CD14-positive monocyte (primary cell): ENCODE results near the gene MYBPC2. TPM values are rescaled to one million over a fixed set of nuclear protein-coding genes. Genes with fewer than 3 reads are reported as not detected.
A peak's percentile ranks its signal among the peaks of the same experiment; 100 is the strongest.

ENCODE experiments used
- DNase-seq, 3 donors: peaks; one replicate each; pipeline ENCODE4 v3.0.0-alpha.2; 2011 to 2022
- H2AFZ ChIP-seq: 2 replicates; pipeline ENCODE4 v1.6.0; 2012; ENCODE audit warnings: mild to moderate bottlenecking, low read depth, low read length, inconsistent platforms; ENCODE audit not compliant: insufficient read depth, poor library complexity, severe bottlenecking
- H3K27ac ChIP-seq, 2 donors: 1 replicate in 1 of 2; 2 replicates in 1 of 2; pipeline ENCODE4 v1.5.1; 2012 to 2013; ENCODE audit warnings: low read length in 2 of 2, control low read depth in 1 of 2, inconsistent platforms in 1 of 2, low read depth in 1 of 2, mild to moderate bottlenecking in 1 of 2
- H3K27me3 ChIP-seq, 2 donors: one replicate each; pipeline versions ENCODE4 v1.6.0 to v1.6.1; 2011 to 2013; ENCODE audit warnings: low read length in 2 of 2; ENCODE audit not compliant: control insufficient read depth in 2 of 2, insufficient read depth in 2 of 2
- H3K36me3 ChIP-seq, 2 donors: replicated peaks in 1 of 2; 1 replicate in 1 of 2; 2 replicates in 1 of 2; pipeline versions ENCODE4 v1.5.1 to v1.6.1; 2012 to 2013; ENCODE audit warnings: low read length in 2 of 2, control low read depth in 1 of 2, inconsistent platforms in 1 of 2, mild to moderate bottlenecking in 1 of 2; ENCODE audit not compliant: insufficient read depth in 2 of 2, control insufficient read depth in 1 of 2
- H3K4me1 ChIP-seq, 2 donors: 1 replicate in 1 of 2; 2 replicates in 1 of 2; pipeline versions ENCODE4 v1.5.1 to v1.6.1; 2012 to 2013; ENCODE audit warnings: low read length in 2 of 2, control low read depth in 1 of 2, inconsistent platforms in 1 of 2, mild to moderate bottlenecking in 1 of 2, moderate library complexity in 1 of 2; ENCODE audit not compliant: insufficient read depth in 2 of 2, control insufficient read depth in 1 of 2
- H3K4me2 ChIP-seq: replicated peaks from 2 replicates; pipeline ENCODE3; 2012; ENCODE audit warnings: low read length, moderate library complexity, mild to moderate bottlenecking; ENCODE audit not compliant: poor library complexity, severe bottlenecking; ENCODE audit errors: extremely low read depth
- H3K4me3 ChIP-seq, 3 experiments: fragments of 200-600 bp in 1 of 3; sonication (generic) in 1 of 3; replicated peaks in 1 of 3; 1 replicate in 2 of 3; 2 replicates in 1 of 3; pipeline ENCODE4 v1.5.1; 2011 to 2013; ENCODE audit warnings: low read length in 3 of 3, mild to moderate bottlenecking in 3 of 3, control low read depth in 2 of 3, low read depth in 2 of 3, inconsistent platforms in 1 of 3, moderate library complexity in 1 of 3
- H3K79me2 ChIP-seq: 2 replicates; pipeline ENCODE4 v1.6.0; 2012; ENCODE audit warnings: mild to moderate bottlenecking, control low read depth, inconsistent platforms, low read length, moderate library complexity; ENCODE audit not compliant: insufficient read depth
- H3K9ac ChIP-seq: 2 replicates; pipeline ENCODE4 v1.6.0; 2017; ENCODE audit warnings: low read length, mild to moderate bottlenecking; ENCODE audit not compliant: insufficient read depth, poor library complexity, severe bottlenecking
- H3K9me3 ChIP-seq, 2 donors: replicated peaks in 1 of 2; 1 replicate in 1 of 2; 2 replicates in 1 of 2; pipeline versions ENCODE4 v1.5.1 to v1.6.1; 2012 to 2013; ENCODE audit warnings: low read length in 2 of 2, control low read depth in 1 of 2; ENCODE audit not compliant: control insufficient read depth in 1 of 2, insufficient read depth in 1 of 2
- H4K20me1 ChIP-seq: 2 replicates; pipeline ENCODE4 v1.6.0; 2012; ENCODE audit warnings: mild to moderate bottlenecking, low read length, control low read depth, moderate library complexity; ENCODE audit not compliant: insufficient read depth
- H3K27ac Mint-ChIP-seq, 7 donors: one replicate each; pipeline ENCODE4 v1.8.0; 2020; ENCODE audit warnings: mild to moderate bottlenecking in 7 of 7, mixed read lengths in 7 of 7, moderate library complexity in 6 of 7, inconsistent platforms in 2 of 7
- H3K27me3 Mint-ChIP-seq, 3 donors: one replicate each; pipeline ENCODE4 v1.8.0; 2021 to 2022; ENCODE audit warnings: low read depth in 3 of 3, mild to moderate bottlenecking in 3 of 3, mixed read lengths in 3 of 3, moderate library complexity in 3 of 3, inconsistent platforms in 1 of 3
- H3K36me3 Mint-ChIP-seq, 2 donors: one replicate each; pipeline ENCODE4 v1.8.0; 2020; ENCODE audit warnings: mixed read lengths in 2 of 2, inconsistent platforms in 1 of 2, mild to moderate bottlenecking in 1 of 2
- H3K4me1 Mint-ChIP-seq: one replicate; pipeline ENCODE4 v1.8.0; 2020; ENCODE audit warnings: mild to moderate bottlenecking, mixed read lengths
- H3K4me3 Mint-ChIP-seq, 2 donors: one replicate each; pipeline ENCODE4 v1.8.0; 2020; ENCODE audit warnings: mild to moderate bottlenecking in 2 of 2, mixed read lengths in 2 of 2, moderate library complexity in 1 of 2
- H3K9me3 Mint-ChIP-seq, 7 donors: one replicate each; pipeline ENCODE4 v1.8.0; 2020 to 2022; ENCODE audit warnings: mixed read lengths in 7 of 7, mild to moderate bottlenecking in 6 of 7, moderate library complexity in 6 of 7, inconsistent platforms in 2 of 7
- WGBS: methylation state at CpG from one replicate; pipeline ENCODE4 v1.1.5; 2013; ENCODE audit warnings: missing lambda C conversion rate; ENCODE audit not compliant: insufficient coverage; 5-methylcytosine and 5-hydroxymethylcytosine counted together
- intact Hi-C, 2 donors: fragments of 100-400 bp; cut with micrococcal nuclease; formaldehyde crosslinking; loops; one replicate each; pipeline versions ENCODE4 v1.15.0 to v1.15.1; 2023
- polyA plus RNA-seq, 3 donors: library from polyadenylated mRNA; depleted of rRNA in 1 of 3; unstranded in 2 of 3; stranded (reverse) in 1 of 3; fragments of 300-500 nt in 2 of 3; fragments of >200 nt in 1 of 3; fragmentation: Illumina TruSeq in 2 of 3; gene quantifications; 1 replicate in 2 of 3; 2 replicates in 1 of 3; pipeline ENCODE4 v1.2.3, GENCODE V29; 2012 to 2021
- TF ChIP-seq, protein P1 (sequence below): fragments of 200-600 bp; IDR thresholded peaks from one replicate; pipeline ENCODE4 v1.8.0; 2022; ENCODE audit warnings: antibody characterized with exemption, mild to moderate bottlenecking

The MYBPC2 gene
- polyA plus RNA-seq, 3 donors, result not detected

DNA sequence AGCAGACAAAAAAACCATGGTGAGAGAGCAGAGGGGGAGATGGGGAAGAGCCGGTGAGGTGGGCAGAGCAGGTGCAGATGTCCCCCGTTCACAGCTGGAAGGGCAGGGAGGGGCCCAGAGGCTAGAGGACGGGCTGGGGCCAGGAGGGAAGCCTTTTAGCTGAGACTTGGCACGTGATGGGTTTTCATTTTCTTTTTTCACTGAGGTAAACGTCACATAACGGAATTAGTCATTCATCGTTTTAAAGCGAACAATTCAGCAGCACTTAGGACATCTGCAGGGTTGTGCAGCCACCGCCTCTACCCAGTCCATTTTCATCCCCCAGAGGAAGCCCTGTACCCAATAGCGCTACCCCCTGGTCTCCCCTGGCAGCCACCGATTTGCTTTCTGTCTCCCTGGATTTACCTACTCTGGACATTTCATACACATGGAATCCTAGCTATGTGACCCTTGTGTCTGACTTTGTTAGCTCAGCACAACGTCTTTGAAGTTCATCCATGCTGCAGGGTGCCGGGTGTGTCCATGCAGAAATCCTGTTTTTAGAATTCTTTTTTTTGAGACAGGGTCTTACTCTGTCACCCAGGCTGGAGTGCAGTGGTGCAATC lies 27.6 kb downstream of the MYBPC2 start:
- Histone ChIP-seq H3K36me3 (no peaks in the 10 kb centered on the region), H3K27ac (no peak overlapping the region), H3K4me2 (no peak overlapping the region), H3K9me3 (no peaks in the 10 kb centered on the region), H4K20me1 (no peaks in the 10 kb centered on the region), H3K9ac (no peak overlapping the region), H3K4me1 (no peaks in the 10 kb centered on the region), H2AFZ (no peak overlapping the region), H3K27me3 (peaks cover 0 to 7% of the 10 kb centered on the region in 2 donors), H3K4me3 (no peak overlapping the region), H3K79me2 (no peaks in the 10 kb centered on the region)
- Mint-ChIP-seq H3K27ac (peak overlapping the region in 2 of 7 donors; percentile 33 to 45), H3K9me3 (peaks cover 0 to 4% (median 0%) of the 10 kb centered on the region in 7 donors), H3K27me3 (peaks cover 17 to 48% (median 19%) of the 10 kb centered on the region in 3 donors), H3K36me3 (no peaks in the 10 kb centered on the region), H3K4me3 (peak overlapping the region in 1 of 2 donors; percentile 49), H3K4me1 (peaks cover 5% of the 10 kb centered on the region)
- intact Hi-C loops, result loop anchor here in 1 of 2 donors (2.0 kb wide), 1 partner anchor 45 kb away; no protein-coding TSS in a partner anchor
- WGBS, result 58% methylated on average over 13 of the region's 13 CpGs
- peak in 1 of 3 donors; percentile 23 for DNase-seq
- TF ChIP-seq, protein P1, sequence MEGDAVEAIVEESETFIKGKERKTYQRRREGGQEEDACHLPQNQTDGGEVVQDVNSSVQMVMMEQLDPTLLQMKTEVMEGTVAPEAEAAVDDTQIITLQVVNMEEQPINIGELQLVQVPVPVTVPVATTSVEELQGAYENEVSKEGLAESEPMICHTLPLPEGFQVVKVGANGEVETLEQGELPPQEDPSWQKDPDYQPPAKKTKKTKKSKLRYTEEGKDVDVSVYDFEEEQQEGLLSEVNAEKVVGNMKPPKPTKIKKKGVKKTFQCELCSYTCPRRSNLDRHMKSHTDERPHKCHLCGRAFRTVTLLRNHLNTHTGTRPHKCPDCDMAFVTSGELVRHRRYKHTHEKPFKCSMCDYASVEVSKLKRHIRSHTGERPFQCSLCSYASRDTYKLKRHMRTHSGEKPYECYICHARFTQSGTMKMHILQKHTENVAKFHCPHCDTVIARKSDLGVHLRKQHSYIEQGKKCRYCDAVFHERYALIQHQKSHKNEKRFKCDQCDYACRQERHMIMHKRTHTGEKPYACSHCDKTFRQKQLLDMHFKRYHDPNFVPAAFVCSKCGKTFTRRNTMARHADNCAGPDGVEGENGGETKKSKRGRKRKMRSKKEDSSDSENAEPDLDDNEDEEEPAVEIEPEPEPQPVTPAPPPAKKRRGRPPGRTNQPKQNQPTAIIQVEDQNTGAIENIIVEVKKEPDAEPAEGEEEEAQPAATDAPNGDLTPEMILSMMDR, result no peak

DNA sequence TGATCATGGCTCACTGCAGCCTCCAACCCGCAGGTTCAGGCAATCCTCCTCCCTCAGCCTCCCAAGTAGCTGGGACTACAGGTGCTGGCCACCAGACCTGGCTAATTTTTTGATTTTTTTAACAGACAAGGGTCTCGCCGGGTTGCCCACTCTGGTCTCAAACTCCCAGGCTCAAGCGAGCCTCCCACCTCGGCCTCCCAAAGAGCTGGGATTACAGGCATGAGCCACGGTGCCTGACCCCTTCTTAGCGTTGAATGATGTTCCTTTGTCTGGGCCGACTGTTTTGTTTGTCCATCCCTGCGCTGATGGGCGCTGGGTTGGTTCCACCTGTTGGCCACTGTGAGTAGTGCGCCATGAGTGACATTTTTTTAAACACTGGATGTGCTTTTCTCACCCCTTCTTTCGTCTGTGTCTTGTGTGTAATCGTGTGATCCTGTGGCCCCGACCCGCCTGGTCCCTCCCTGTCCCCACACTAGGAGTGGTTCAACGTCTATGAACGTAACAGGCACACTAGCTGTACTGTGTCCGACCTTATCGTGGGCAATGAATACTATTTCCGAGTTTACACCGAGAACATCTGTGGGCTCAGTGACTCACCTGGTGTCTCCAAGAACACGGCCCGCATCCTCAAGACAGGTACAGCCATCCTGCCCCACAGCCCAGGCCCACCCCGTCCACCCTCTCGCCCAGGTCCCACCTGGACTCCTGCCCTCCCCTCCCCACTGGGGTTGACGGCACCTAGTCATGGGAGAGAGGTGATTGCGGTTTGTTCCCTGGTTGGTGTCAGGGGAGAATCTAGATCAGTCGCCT lies 28.6 kb downstream of the MYBPC2 start:
- H3K27me3 ChIP-seq, result peaks cover 0 to 7% of the 10 kb centered on the region in 2 donors
- Mint-ChIP-seq H3K27ac (peak overlapping the region in 1 of 7 donors; percentile 10), H3K4me1 (peaks cover 5% of the 10 kb centered on the region), H3K36me3 (no peaks in the 10 kb centered on the region), H3K27me3 (peaks cover 14 to 44% (median 19%) of the 10 kb centered on the region in 3 donors), H3K9me3 (peaks cover 0 to 4% (median 0%) of the 10 kb centered on the region in 7 donors), H3K4me3 (no peak overlapping the region)
- no peak overlapping the region for H3K27ac ChIP-seq
- no peaks in the 10 kb centered on the region for H3K36me3 ChIP-seq
- H3K79me2 ChIP-seq, result no peaks in the 10 kb centered on the region
- H3K4me2 ChIP-seq, result no peak overlapping the region
- no peak overlapping the region for H3K4me3 ChIP-seq
- no peak overlapping the region for H2AFZ ChIP-seq
- TF ChIP-seq, protein P1, result peak; percentile 82
- no peaks in the 10 kb centered on the region for H4K20me1 ChIP-seq
- intact Hi-C loops, result loop anchor here in 1 of 2 donors (1.0 to 2.0 kb wide), 3 partner anchors 46 to 104 kb away; no protein-coding TSS in a partner anchor
- H3K9ac ChIP-seq, result no peak overlapping the region
- 30% methylated on average over 23 of the region's 28 CpGs for WGBS
- no peaks in the 10 kb centered on the region for H3K9me3 ChIP-seq
- no peaks in the 10 kb centered on the region for H3K4me1 ChIP-seq
- peak; percentile 64 to 70 (median 67) for DNase-seq
